MM.1S (cell line): ENCODE data around the gene GSTA4.
"Not testable (repeated sequence)": the region's sequence is repeated elsewhere in the genome, so short reads cannot be mapped to it uniquely, and the experiment has no call there.

Experiments used
- DNase-seq: peaks from one replicate; pipeline ENCODE4 v3.0.0-alpha.2; 2015
- H2AFZ ChIP-seq: fragments of 300-600 bp; sonication (generic); 2 replicates; pipeline ENCODE4 v1.6.0; 2016; ENCODE audit warnings: antibody characterized with exemption, low read length
- H3F3A ChIP-seq: fragments of 300-600 bp; sonication (generic); 2 replicates; pipeline ENCODE4 v1.6.1; 2016; ENCODE audit warnings: mild to moderate bottlenecking, antibody characterized with exemption, low read length, moderate library complexity, mixed read lengths; ENCODE audit not compliant: insufficient read depth
- H3K27ac ChIP-seq: fragments of 300-600 bp; sonication (generic); 2 replicates; pipeline ENCODE4 v1.5.1; 2016; ENCODE audit warnings: mild to moderate bottlenecking, low read length
- H3K27me3 ChIP-seq: fragments of 300-600 bp; sonication (generic); replicated peaks from 2 replicates; pipeline ENCODE4 v1.6.0; 2016; ENCODE audit warnings: low read length; ENCODE audit not compliant: insufficient read depth
- H3K36me3 ChIP-seq: fragments of 300-600 bp; sonication (generic); replicated peaks from 2 replicates; pipeline ENCODE4 v1.6.1; 2016; ENCODE audit warnings: mild to moderate bottlenecking, low read length, mixed read lengths; ENCODE audit not compliant: insufficient read depth
- H3K4me1 ChIP-seq: fragments of 300-600 bp; sonication (generic); 2 replicates; pipeline ENCODE4 v1.6.1; 2016; ENCODE audit warnings: low read length, mixed read lengths
- H3K4me2 ChIP-seq: fragments of 300-600 bp; sonication (generic); 2 replicates; pipeline ENCODE4 v1.6.0; 2016; ENCODE audit warnings: low read depth, low read length
- H3K4me3 ChIP-seq: fragments of 300-600 bp; sonication (generic); 2 replicates; pipeline ENCODE4 v1.5.1; 2016; ENCODE audit warnings: low read length, mixed read lengths
- H3K79me2 ChIP-seq: fragments of 300-600 bp; sonication (generic); 2 replicates; pipeline ENCODE4 v1.6.1; 2016; ENCODE audit warnings: mixed run types, low read length, mixed read lengths
- H3K9ac ChIP-seq: fragments of 300-600 bp; sonication (generic); 2 replicates; pipeline ENCODE4 v1.6.1; 2016; ENCODE audit warnings: low read length, mixed read lengths
- H3K9me2 ChIP-seq: fragments of 300-600 bp; sonication (generic); replicated peaks from 2 replicates; pipeline ENCODE4 v1.6.1; 2016; ENCODE audit warnings: mild to moderate bottlenecking, low read length, mixed read lengths; ENCODE audit not compliant: insufficient read depth
- H3K9me3 ChIP-seq: fragments of 300-600 bp; sonication (generic); replicated peaks from 2 replicates; pipeline ENCODE4 v1.6.1; 2016; ENCODE audit warnings: mild to moderate bottlenecking, low read length, mixed read lengths; ENCODE audit not compliant: insufficient read depth
- H4K20me1 ChIP-seq: fragments of 300-600 bp; sonication (generic); 2 replicates; pipeline ENCODE4 v1.6.1; 2016; ENCODE audit warnings: mild to moderate bottlenecking, low read length, moderate library complexity, mixed read lengths; ENCODE audit not compliant: insufficient read depth
- EZH2 ChIP-seq: fragments of 300-600 bp; sonication (generic); optimal IDR thresholded peaks from 2 replicates; pipeline ENCODE3; 2017; ENCODE audit warnings: low read depth, mild to moderate bottlenecking, antibody characterized with exemption, low read length, mixed read lengths
- EZH2phosphoT487 ChIP-seq: fragments of 300-600 bp; sonication (generic); IDR thresholded peaks from 2 replicates; pipeline ENCODE4 v1.6.1; 2018; ENCODE audit warnings: antibody characterized with exemption, low read length
- TF ChIP-seq, protein P1 (sequence below): fragments of 300-600 bp; sonication (generic); IDR thresholded peaks from 2 replicates; pipeline ENCODE4 v1.5.1; 2016; ENCODE audit warnings: antibody characterized with exemption, low read length, mixed read lengths

GSTA4 gene

GRCh38 chr6:53010504-53010903 lies 15.4 kb upstream of the GSTA4 start:
- no peaks in the 10 kb centered on the region for H3K36me3 ChIP-seq
- H3K9me3 ChIP-seq, result no peaks in the 10 kb centered on the region
- no peaks in the 10 kb centered on the region for H3F3A ChIP-seq
- no peaks in the 10 kb centered on the region for H3K27me3 ChIP-seq
- no peaks in the 10 kb centered on the region for H3K79me2 ChIP-seq
- no peaks in the 10 kb centered on the region for H4K20me1 ChIP-seq
- no peak overlapping the region for H3K4me2 ChIP-seq
- DNase-seq, result no peak
- no peak overlapping the region for H3K4me3 ChIP-seq
- no peak overlapping the region for H3K27ac ChIP-seq
- no peak overlapping the region for H3K9ac ChIP-seq
- TF ChIP-seq EZH2phosphoT487 (no peak), EZH2 (no peak)
- TF ChIP-seq, protein P1, sequence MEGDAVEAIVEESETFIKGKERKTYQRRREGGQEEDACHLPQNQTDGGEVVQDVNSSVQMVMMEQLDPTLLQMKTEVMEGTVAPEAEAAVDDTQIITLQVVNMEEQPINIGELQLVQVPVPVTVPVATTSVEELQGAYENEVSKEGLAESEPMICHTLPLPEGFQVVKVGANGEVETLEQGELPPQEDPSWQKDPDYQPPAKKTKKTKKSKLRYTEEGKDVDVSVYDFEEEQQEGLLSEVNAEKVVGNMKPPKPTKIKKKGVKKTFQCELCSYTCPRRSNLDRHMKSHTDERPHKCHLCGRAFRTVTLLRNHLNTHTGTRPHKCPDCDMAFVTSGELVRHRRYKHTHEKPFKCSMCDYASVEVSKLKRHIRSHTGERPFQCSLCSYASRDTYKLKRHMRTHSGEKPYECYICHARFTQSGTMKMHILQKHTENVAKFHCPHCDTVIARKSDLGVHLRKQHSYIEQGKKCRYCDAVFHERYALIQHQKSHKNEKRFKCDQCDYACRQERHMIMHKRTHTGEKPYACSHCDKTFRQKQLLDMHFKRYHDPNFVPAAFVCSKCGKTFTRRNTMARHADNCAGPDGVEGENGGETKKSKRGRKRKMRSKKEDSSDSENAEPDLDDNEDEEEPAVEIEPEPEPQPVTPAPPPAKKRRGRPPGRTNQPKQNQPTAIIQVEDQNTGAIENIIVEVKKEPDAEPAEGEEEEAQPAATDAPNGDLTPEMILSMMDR, result no peak
- no peaks in the 10 kb centered on the region for H3K9me2 ChIP-seq
- no peaks in the 10 kb centered on the region for H3K4me1 ChIP-seq
- no peak overlapping the region for H2AFZ ChIP-seq

DNA sequence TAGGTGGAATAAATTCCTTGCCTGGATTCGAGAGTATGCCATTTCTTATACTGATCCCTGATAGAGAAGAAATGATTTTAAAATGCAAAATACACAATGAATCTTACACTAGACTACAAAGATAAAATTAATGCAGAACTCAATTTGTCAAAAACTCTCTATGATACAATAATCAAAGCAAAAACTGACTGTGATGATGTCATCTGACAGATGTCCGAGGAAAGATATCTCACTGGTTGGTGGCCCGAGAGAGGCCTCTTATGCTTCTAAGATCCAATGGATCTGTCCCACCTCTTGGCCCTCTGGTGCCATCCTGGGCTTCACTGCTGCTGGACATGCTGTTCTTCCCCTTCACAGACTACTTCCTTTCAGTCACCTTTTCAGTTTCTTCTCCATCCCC lies 14.4 kb upstream of the GSTA4 start:
- Histone ChIP-seq H3K27ac (no peak overlapping the region), H3K79me2 (no peaks in the 10 kb centered on the region), H3K4me3 (no peak overlapping the region), H3K4me2 (no peak overlapping the region), H3K9me3 (no peaks in the 10 kb centered on the region), H3K27me3 (no peaks in the 10 kb centered on the region), H2AFZ (no peak overlapping the region), H4K20me1 (no peaks in the 10 kb centered on the region), H3K9me2 (no peaks in the 10 kb centered on the region), H3F3A (no peaks in the 10 kb centered on the region), H3K4me1 (no peaks in the 10 kb centered on the region), H3K36me3 (no peaks in the 10 kb centered on the region), H3K9ac (no peak overlapping the region)
- DNase-seq, result no peak
- TF ChIP-seq EZH2phosphoT487 (no peak), EZH2 (no peak)
- TF ChIP-seq, protein P1, result no peak

GRCh38 chr6:53009056-53009455 lies 14.0 kb upstream of the GSTA4 start:
- Histone ChIP-seq H3K27me3 (no peaks in the 10 kb centered on the region), H3K9ac (no peak overlapping the region), H3K36me3 (no peaks in the 10 kb centered on the region), H3F3A (no peaks in the 10 kb centered on the region), H3K4me2 (no peak overlapping the region), H3K79me2 (no peaks in the 10 kb centered on the region), H3K9me2 (no peaks in the 10 kb centered on the region), H2AFZ (no peak overlapping the region), H3K9me3 (no peaks in the 10 kb centered on the region), H3K4me3 (no peak overlapping the region), H3K4me1 (no peaks in the 10 kb centered on the region), H3K27ac (no peak overlapping the region), H4K20me1 (no peaks in the 10 kb centered on the region)
- TF ChIP-seq EZH2 (no peak), EZH2phosphoT487 (no peak)
- TF ChIP-seq, protein P1, result no peak
- no peak for DNase-seq

DNA sequence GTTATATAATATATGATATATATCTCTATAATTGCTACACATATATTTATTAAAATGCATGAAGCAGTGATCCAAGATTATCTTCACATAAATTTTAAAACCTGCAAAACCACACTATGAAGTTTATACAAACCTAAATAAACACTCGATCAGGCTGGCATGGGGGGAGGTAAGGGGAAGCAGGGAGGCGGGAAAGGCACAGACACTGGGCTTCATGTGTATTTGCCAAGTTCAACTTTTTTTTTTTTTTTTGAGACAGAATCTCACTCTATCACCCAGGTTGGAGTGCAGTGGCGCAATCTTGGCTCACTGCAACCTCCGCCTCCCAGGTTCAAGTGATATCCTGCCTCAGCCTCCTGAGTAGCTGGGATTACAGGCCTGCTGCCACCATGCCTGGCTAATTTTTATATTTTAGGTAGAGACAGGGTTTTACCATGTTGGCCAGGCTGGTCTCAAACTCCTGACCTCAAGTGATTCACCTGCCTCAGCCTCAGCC lies 13.2 kb upstream of the GSTA4 start:
- H2AFZ ChIP-seq, H3K36me3 ChIP-seq, H4K20me1 ChIP-seq, H3K4me2 ChIP-seq, H3K9me2 ChIP-seq, DNase-seq, H3K4me1 ChIP-seq, H3F3A ChIP-seq, H3K9ac ChIP-seq, H3K27ac ChIP-seq, H3K79me2 ChIP-seq, H3K9me3 ChIP-seq, H3K4me3 ChIP-seq, H3K27me3 ChIP-seq: not testable (repeated sequence)
